Astrocyte (in vitro differentiated cells and primary cell): ENCODE data around the gene PARVB. TPM values are rescaled to one million over a fixed set of nuclear protein-coding genes. Genes with fewer than 3 reads are reported as not detected.

Experiments used
- DNase-seq: peaks from one replicate; pipeline ENCODE4 v3.0.0-alpha.2; 2010; ENCODE audit warnings: low read depth
- FAIRE-seq: peaks from 2 replicates; lab custom pipeline; 2011; peaks lifted over from hg19 to GRCh38; lab: Jason Lieb, UNC
- H2AFZ ChIP-seq: 2 replicates; pipeline ENCODE4 v1.6.0; 2012; ENCODE audit warnings: low read depth, low read length, inconsistent platforms
- H3K27ac ChIP-seq: 2 replicates; pipeline ENCODE4 v1.5.1; 2011; ENCODE audit warnings: low read depth, low read length, inconsistent platforms
- H3K27me3 ChIP-seq: 2 replicates; pipeline ENCODE4 v1.6.0; 2011; ENCODE audit warnings: low read length, inconsistent platforms; ENCODE audit not compliant: insufficient read depth
- H3K36me3 ChIP-seq: 2 replicates; pipeline ENCODE4 v1.5.1; 2011; ENCODE audit warnings: low read length, inconsistent platforms; ENCODE audit not compliant: insufficient read depth
- H3K4me1 ChIP-seq: 2 replicates; pipeline ENCODE4 v1.5.1; 2011; ENCODE audit warnings: low read length, inconsistent platforms; ENCODE audit not compliant: insufficient read depth
- H3K4me2 ChIP-seq: 2 replicates; pipeline ENCODE4 v1.6.0; 2012; ENCODE audit warnings: low read length, inconsistent platforms
- H3K4me3 ChIP-seq: 2 replicates; pipeline ENCODE4 v1.5.1; 2011; ENCODE audit warnings: low read depth, mild to moderate bottlenecking, low read length, inconsistent platforms; ENCODE audit not compliant: insufficient read depth
- H3K79me2 ChIP-seq: 2 replicates; pipeline ENCODE4 v1.6.0; 2012; ENCODE audit warnings: mild to moderate bottlenecking, low read length, inconsistent platforms; ENCODE audit not compliant: insufficient read depth
- H3K9ac ChIP-seq: 2 replicates; pipeline ENCODE4 v1.6.0; 2012; ENCODE audit warnings: mild to moderate bottlenecking, low read length, inconsistent platforms
- H3K9me3 ChIP-seq: 2 replicates; pipeline ENCODE4 v1.5.1; 2012; ENCODE audit warnings: low read depth, mild to moderate bottlenecking, low read length, inconsistent platforms; ENCODE audit not compliant: insufficient read depth
- H4K20me1 ChIP-seq: 2 replicates; pipeline ENCODE4 v1.6.0; 2012; ENCODE audit warnings: low read length, inconsistent platforms; ENCODE audit not compliant: insufficient read depth
- H3K27ac Mint-ChIP-seq: one replicate; pipeline ENCODE4 v1.8.0; 2021; ENCODE audit warnings: mild to moderate bottlenecking, mixed read lengths; ENCODE audit not compliant: unreplicated experiment
- H3K27me3 Mint-ChIP-seq: one replicate; pipeline ENCODE4 v1.8.0; 2021; ENCODE audit warnings: low read depth, mixed read lengths; ENCODE audit not compliant: unreplicated experiment
- H3K36me3 Mint-ChIP-seq: one replicate; pipeline ENCODE4 v1.8.0; 2021; ENCODE audit warnings: low read depth, mixed read lengths; ENCODE audit not compliant: unreplicated experiment
- H3K4me1 Mint-ChIP-seq: one replicate; pipeline ENCODE4 v1.8.0; 2021; ENCODE audit warnings: low read depth, mixed read lengths; ENCODE audit not compliant: unreplicated experiment
- H3K4me3 Mint-ChIP-seq: one replicate; pipeline ENCODE4 v1.8.0; 2021; ENCODE audit warnings: mild to moderate bottlenecking, moderate library complexity, mixed read lengths; ENCODE audit not compliant: unreplicated experiment
- H3K9me3 Mint-ChIP-seq: one replicate; pipeline ENCODE4 v1.8.0; 2021; ENCODE audit warnings: mild to moderate bottlenecking, mixed read lengths; ENCODE audit not compliant: unreplicated experiment
- EZH2 ChIP-seq: IDR thresholded peaks from 2 replicates; pipeline ENCODE4 v1.6.1; 2012; ENCODE audit warnings: mild to moderate bottlenecking, low read length, inconsistent platforms; ENCODE audit not compliant: insufficient read depth
- total RNA-seq: library from RNA; stranded (reverse); gene quantifications from 2 replicates; pipeline ENCODE4 v1.2.1, GENCODE V29; 2021
- TF ChIP-seq, protein P1 (sequence below): IDR thresholded peaks from 2 replicates; pipeline ENCODE4 v1.5.1; 2011; ENCODE audit warnings: low read depth, mild to moderate bottlenecking, inconsistent platforms, low read length, moderate library complexity; ENCODE audit not compliant: insufficient read depth

PARVB gene
- total RNA-seq, 1 donor from 2014 or later, result 22.0 TPM

- Histone ChIP-seq H3K9ac (no peak overlapping the region), H3K79me2 (no peaks in the 10 kb centered on the region), H3K4me3 (no peak overlapping the region), H2AFZ (no peak overlapping the region), H4K20me1 (no peaks in the 10 kb centered on the region), H3K4me2 (no peak overlapping the region), H3K27ac (no peak overlapping the region), H3K4me1 (no peaks in the 10 kb centered on the region), H3K9me3 (no peaks in the 10 kb centered on the region), H3K27me3 (peaks cover 24% of the 10 kb centered on the region), H3K36me3 (no peaks in the 10 kb centered on the region)
- peaks cover 11% of the 10 kb centered on the region for H3K4me1 Mint-ChIP-seq
- H3K4me3 Mint-ChIP-seq, result no peak overlapping the region
- H3K9me3 Mint-ChIP-seq, result no peaks in the 10 kb centered on the region
- DNase-seq (peak; percentile 43), FAIRE-seq (no peak)
- peaks cover 3% of the 10 kb centered on the region for H3K36me3 Mint-ChIP-seq
- no peak for TF ChIP-seq EZH2
- TF ChIP-seq, protein P1, sequence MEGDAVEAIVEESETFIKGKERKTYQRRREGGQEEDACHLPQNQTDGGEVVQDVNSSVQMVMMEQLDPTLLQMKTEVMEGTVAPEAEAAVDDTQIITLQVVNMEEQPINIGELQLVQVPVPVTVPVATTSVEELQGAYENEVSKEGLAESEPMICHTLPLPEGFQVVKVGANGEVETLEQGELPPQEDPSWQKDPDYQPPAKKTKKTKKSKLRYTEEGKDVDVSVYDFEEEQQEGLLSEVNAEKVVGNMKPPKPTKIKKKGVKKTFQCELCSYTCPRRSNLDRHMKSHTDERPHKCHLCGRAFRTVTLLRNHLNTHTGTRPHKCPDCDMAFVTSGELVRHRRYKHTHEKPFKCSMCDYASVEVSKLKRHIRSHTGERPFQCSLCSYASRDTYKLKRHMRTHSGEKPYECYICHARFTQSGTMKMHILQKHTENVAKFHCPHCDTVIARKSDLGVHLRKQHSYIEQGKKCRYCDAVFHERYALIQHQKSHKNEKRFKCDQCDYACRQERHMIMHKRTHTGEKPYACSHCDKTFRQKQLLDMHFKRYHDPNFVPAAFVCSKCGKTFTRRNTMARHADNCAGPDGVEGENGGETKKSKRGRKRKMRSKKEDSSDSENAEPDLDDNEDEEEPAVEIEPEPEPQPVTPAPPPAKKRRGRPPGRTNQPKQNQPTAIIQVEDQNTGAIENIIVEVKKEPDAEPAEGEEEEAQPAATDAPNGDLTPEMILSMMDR, result no peak
- peaks cover 23% of the 10 kb centered on the region for H3K27me3 Mint-ChIP-seq
- no peak overlapping the region for H3K27ac Mint-ChIP-seq
Measured at GRCh38 chr22:44184006-44184405, 159.9 kb downstream of the PARVB start.

- no peaks in the 10 kb centered on the region for H3K9me3 Mint-ChIP-seq
- peaks cover 3% of the 10 kb centered on the region for H3K36me3 Mint-ChIP-seq
Measured at GRCh38 chr22:44185237-44186120, 161.4 kb downstream of the PARVB start.

More at GRCh38 chr22:44185237-44186120, 161.4 kb downstream of the PARVB start:
- no peak overlapping the region for H2AFZ ChIP-seq
- no peak overlapping the region for H3K4me2 ChIP-seq
- no peak overlapping the region for H3K4me3 Mint-ChIP-seq
- H3K27ac ChIP-seq, result no peak overlapping the region
- no peak overlapping the region for H3K27ac Mint-ChIP-seq
- no peaks in the 10 kb centered on the region for H3K79me2 ChIP-seq
- peaks cover 29% of the 10 kb centered on the region for H3K27me3 Mint-ChIP-seq
- FAIRE-seq (no peak), DNase-seq (no peak)
- peaks cover 8% of the 10 kb centered on the region for H3K4me1 Mint-ChIP-seq
- H4K20me1 ChIP-seq, result no peaks in the 10 kb centered on the region
- no peak for TF ChIP-seq EZH2
- TF ChIP-seq, protein P1, result no peak
- no peaks in the 10 kb centered on the region for H3K4me1 ChIP-seq
- H3K9ac ChIP-seq, result no peak overlapping the region
- no peak overlapping the region for H3K4me3 ChIP-seq
- H3K27me3 ChIP-seq, result peaks cover 15% of the 10 kb centered on the region
- H3K36me3 ChIP-seq, result no peaks in the 10 kb centered on the region
- H3K9me3 ChIP-seq, result no peaks in the 10 kb centered on the region
